Ascending aorta (tissue), 2 donors: ENCODE results near the gene DIO3. TPM values are rescaled to one million over a fixed set of nuclear protein-coding genes. Genes with fewer than 3 reads are reported as not detected.
A peak's percentile ranks its signal among the peaks of the same experiment; 100 is the strongest.

Experiments used
- DNase-seq, 2 donors: peaks; one replicate each; pipeline ENCODE4 v3.0.0-alpha.2; 2019; ENCODE audit warnings: low spot score in 2 of 2
- H3K27ac ChIP-seq, 2 donors: fragments of 200-600 bp; sonication (generic); one replicate each; pipeline ENCODE4 v1.5.1; 2016 to 2017; ENCODE audit warnings: mild to moderate bottlenecking in 1 of 2
- H3K27me3 ChIP-seq: fragments of 200-600 bp; sonication (generic); one replicate; pipeline ENCODE4 v1.5.1; 2017
- H3K36me3 ChIP-seq, 2 donors: fragments of 200-600 bp; sonication (generic); one replicate each; pipeline ENCODE4 v1.5.1; 2016
- H3K4me1 ChIP-seq, 2 donors: fragments of 200-600 bp; sonication (generic); one replicate each; pipeline ENCODE4 v1.5.1; 2016 to 2017; ENCODE audit warnings: mild to moderate bottlenecking in 1 of 2
- H3K4me3 ChIP-seq, 2 donors: fragments of 200-600 bp; sonication (generic); one replicate each; pipeline ENCODE4 v1.5.1; 2016 to 2017; ENCODE audit warnings: mild to moderate bottlenecking in 1 of 2
- H3K9me3 ChIP-seq, 2 donors: fragments of 200-600 bp; sonication (generic); one replicate each; pipeline ENCODE4 v1.5.1; 2016
- intact Hi-C: fragments of 100-400 bp; cut with DNase I; formaldehyde crosslinking; loops from one replicate; pipeline ENCODE4 v1.15.1; 2023
- total RNA-seq: library from RNA; depleted of rRNA; stranded (reverse); fragments of >200 nt; gene quantifications from one replicate; pipeline ENCODE4 v1.1.0, GENCODE V29; 2016
- TF ChIP-seq, protein P1 (sequence below), 3 experiments: fragments of 200-600 bp in 2 of 3; fragments of 450-650 bp in 1 of 3; sonication (generic) in 2 of 3; IDR thresholded peaks; one replicate each; pipeline ENCODE4 v1.5.1; 2016 to 2019; ENCODE audit warnings: antibody characterized with exemption in 3 of 3, mild to moderate bottlenecking in 1 of 3, moderate library complexity in 1 of 3

The DIO3 gene
- total RNA-seq, 1 donor from 2014 or later, result not detected

DNA sequence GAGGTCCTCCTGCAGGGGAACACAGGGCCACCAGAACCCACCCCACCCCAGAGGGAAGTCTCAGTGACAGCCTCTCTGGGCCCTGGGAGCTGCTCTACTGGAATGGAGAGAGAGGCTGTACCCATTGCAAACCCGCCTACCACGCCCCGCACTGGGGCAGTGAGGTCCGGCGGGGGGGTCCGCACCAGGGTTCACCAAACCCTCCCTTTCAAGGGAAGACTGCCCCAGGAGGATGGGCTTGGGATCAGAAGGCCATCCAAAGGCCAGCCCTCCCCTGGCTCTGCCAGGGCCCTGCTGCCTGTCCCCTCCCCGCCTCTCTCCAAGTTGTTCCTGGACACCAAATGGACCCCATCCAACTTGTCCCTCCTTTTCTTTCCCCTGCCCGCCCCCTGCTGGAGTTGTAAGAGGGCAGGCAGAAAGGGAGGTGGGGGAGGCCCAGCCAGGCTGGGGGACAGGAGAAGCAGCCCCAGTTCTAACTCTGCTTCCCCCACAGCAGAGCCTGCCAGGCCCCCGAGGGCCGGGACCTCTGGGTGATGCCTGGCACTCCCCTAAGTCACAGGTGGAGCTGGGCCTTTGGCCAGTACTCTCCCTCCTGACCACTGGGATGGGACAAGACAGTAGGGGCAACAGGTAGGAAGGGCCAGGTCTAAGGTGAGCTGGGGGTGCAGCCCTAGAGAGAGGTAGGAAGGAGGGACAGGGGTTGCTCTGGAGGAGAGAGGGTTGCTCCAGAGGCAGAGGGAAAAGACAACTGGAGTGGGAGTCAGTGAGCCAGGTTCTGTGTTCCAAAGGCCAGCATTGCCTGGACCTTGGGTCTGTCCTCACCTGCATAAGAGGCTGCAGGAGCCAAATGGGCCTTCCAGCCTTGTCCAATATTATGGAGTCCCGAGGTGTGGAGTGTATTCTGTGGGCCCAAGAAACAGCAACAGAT, 3.2 kb upstream of the DIO3 start:
- Histone ChIP-seq H3K4me3 (no peak overlapping the region), H3K4me1 (no peaks in the 10 kb centered on the region), H3K36me3 (no peaks in the 10 kb centered on the region), H3K27me3 (peaks cover 16% of the 10 kb centered on the region), H3K9me3 (no peaks in the 10 kb centered on the region), H3K27ac (no peak overlapping the region)
- DNase-seq, result no peak
- intact Hi-C loops, result no loop called here
- TF ChIP-seq, protein P1, sequence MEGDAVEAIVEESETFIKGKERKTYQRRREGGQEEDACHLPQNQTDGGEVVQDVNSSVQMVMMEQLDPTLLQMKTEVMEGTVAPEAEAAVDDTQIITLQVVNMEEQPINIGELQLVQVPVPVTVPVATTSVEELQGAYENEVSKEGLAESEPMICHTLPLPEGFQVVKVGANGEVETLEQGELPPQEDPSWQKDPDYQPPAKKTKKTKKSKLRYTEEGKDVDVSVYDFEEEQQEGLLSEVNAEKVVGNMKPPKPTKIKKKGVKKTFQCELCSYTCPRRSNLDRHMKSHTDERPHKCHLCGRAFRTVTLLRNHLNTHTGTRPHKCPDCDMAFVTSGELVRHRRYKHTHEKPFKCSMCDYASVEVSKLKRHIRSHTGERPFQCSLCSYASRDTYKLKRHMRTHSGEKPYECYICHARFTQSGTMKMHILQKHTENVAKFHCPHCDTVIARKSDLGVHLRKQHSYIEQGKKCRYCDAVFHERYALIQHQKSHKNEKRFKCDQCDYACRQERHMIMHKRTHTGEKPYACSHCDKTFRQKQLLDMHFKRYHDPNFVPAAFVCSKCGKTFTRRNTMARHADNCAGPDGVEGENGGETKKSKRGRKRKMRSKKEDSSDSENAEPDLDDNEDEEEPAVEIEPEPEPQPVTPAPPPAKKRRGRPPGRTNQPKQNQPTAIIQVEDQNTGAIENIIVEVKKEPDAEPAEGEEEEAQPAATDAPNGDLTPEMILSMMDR (IDR thresholded peaks at IDR 0.05), result peak in 2 of 3 experiments; percentile 6 to 20

DNA sequence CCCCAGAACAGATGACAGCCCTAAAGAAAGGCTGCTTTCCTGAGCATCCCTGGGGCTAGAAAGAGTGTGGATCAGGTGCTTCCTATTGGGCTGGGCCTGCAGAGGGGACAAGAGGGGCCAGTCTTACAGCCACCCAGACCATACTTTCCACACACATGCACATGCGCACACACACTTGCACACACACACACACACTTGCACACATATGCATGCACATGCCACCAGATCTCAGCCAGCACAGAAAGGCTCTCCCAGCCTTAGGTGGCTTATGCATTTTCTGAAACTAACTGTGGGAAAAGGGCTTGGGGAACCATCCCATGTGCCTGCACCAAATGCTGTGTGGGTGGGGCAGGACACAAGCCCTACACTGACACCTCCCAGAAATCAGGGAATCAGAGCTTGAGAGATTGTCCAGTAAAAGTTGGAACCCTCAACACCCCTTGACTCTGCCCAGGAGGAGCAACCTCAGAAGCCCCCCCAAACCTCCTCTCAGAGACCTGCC, 2.5 kb upstream of the DIO3 start:
- Histone ChIP-seq H3K36me3 (no peaks in the 10 kb centered on the region), H3K27ac (no peak overlapping the region), H3K27me3 (peaks cover 19% of the 10 kb centered on the region), H3K4me1 (no peaks in the 10 kb centered on the region), H3K9me3 (no peaks in the 10 kb centered on the region), H3K4me3 (no peak overlapping the region)
- intact Hi-C loops, result no loop called here
- TF ChIP-seq, protein P1 (IDR thresholded peaks at IDR 0.05), result no peak
- no peak for DNase-seq

DNA sequence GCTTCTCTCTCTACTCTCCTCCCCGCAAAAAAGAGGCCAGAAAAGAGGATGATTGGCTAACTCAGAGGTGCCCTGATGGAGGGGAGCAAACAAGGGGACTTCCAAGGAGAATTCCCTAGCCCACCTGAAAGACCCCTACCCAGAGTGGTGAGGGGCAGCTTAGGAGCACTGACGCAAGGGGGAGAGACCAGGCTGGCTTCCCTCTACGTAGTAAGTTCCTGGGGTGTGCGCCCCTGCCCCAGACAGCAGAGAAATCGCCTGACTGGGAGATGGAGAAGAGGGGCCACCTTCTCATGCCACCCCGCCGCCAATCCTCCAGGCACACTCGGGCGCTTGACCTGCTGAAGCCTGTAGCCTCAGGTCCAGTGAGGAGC, 2.1 kb upstream of the DIO3 start:
- Histone ChIP-seq H3K27ac (no peak overlapping the region), H3K27me3 (peaks cover 24% of the 10 kb centered on the region), H3K9me3 (no peaks in the 10 kb centered on the region), H3K36me3 (no peaks in the 10 kb centered on the region), H3K4me3 (peak overlapping the region; percentile 16 to 52), H3K4me1 (no peaks in the 10 kb centered on the region)
- intact Hi-C loops, result no loop called here
- TF ChIP-seq, protein P1 (IDR thresholded peaks at IDR 0.05), result no peak
- no peak for DNase-seq

DNA sequence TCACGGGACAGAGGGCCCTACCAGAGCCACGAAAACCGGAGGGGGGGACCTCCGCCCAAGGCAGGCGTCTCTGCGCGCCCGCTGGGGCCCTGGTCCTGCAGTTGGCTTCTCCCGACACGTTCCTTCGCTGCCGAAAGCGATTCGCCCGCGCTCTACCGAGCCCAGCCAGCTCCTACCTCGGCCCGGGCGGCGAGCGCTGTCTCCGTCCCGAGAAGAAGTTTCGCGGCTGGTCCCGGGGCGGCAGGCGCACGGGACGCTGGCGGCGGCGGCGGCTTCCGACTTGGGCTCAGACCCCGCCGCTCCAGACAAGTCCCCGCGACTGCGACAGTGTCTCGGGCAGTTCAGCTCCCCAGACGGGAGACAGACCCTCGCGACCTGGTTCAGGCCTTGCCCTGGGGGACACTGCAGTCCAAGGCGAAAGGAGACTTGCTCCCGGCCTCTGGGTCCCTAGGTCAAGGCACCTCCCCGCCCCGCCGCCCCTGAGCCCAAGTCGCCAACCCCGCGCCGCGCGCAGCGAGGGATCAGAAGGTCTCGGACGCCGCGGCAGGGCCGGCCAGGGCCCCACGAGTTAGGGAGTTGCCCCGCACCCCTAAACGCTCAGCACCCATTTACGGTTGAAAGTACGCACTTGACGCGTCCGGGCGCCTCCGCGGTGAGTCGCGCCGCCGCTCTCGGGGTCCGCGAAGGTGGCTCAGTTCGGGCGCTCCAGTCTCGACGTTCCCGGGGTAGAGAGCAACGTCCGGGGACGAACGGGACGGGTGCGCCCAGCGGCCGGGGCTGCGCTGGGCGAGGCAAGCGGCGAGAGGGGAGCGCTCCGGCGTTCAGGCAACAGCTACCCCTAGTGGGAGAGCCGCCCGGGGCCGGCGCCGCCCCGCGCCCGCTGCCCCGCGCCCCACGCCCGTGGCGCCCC, 1.4 kb upstream of the DIO3 start:
- Histone ChIP-seq H3K4me1 (no peaks in the 10 kb centered on the region), H3K4me3 (peak overlapping the region; percentile 16 to 52), H3K9me3 (no peaks in the 10 kb centered on the region), H3K36me3 (no peaks in the 10 kb centered on the region), H3K27ac (no peak overlapping the region), H3K27me3 (peaks cover 25% of the 10 kb centered on the region)
- TF ChIP-seq, protein P1 (IDR thresholded peaks at IDR 0.05), result no peak
- no peak for DNase-seq
- intact Hi-C loops, result no loop called here

DNA sequence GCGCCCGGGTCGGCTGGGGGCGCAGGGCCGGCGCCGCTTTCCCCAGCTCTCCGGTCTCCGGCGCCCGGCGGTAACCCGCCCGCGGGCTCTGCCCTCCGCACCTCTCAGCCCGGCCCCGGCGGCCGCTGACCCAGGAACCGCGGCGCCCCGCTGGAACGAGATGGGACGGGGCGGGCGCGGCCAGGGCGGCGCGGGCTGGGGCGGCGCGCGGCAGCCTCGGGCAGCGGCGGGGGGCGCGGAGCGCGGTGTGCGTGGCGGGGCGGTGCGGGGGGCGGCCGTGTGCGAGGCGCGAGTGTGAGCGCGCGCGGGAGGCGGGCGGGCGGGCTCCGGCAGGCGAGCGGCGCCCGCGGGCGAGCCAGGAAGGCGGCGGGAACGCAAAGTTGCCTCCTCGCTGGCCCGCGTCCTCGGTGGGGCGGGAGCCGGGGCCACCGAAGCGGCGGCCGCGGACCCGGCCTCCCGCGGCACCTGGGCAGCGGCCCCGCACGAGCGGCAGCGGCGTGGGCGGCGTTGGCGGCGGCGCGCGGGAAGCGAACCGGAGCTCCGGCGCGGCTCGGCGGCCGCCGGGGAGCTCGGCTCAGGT, 671 bp upstream of the DIO3 start:
- TF ChIP-seq, protein P1 (IDR thresholded peaks at IDR 0.05), result no peak
- no peak overlapping the region for H3K27ac ChIP-seq
- no peak overlapping the region for H3K4me3 ChIP-seq
- H3K27me3 ChIP-seq, result peaks cover 25% of the 10 kb centered on the region
- DNase-seq, result no peak
- H3K9me3 ChIP-seq, result no peaks in the 10 kb centered on the region
- intact Hi-C loops, result no loop called here
- no peaks in the 10 kb centered on the region for H3K4me1 ChIP-seq
- no peaks in the 10 kb centered on the region for H3K36me3 ChIP-seq
